ENCODE measurements around the gene SAPCD2. TPM values are rescaled to one million over a fixed set of nuclear protein-coding genes. Genes with fewer than 3 reads are reported as not detected.
"Not testable (repeated sequence)": the region's sequence is repeated elsewhere in the genome, so short reads cannot be mapped to it uniquely, and the experiment has no call there.

SAPCD2 gene
- total RNA-seq, 1 donor from 2014 or later, result 6.0 TPM

DNA sequence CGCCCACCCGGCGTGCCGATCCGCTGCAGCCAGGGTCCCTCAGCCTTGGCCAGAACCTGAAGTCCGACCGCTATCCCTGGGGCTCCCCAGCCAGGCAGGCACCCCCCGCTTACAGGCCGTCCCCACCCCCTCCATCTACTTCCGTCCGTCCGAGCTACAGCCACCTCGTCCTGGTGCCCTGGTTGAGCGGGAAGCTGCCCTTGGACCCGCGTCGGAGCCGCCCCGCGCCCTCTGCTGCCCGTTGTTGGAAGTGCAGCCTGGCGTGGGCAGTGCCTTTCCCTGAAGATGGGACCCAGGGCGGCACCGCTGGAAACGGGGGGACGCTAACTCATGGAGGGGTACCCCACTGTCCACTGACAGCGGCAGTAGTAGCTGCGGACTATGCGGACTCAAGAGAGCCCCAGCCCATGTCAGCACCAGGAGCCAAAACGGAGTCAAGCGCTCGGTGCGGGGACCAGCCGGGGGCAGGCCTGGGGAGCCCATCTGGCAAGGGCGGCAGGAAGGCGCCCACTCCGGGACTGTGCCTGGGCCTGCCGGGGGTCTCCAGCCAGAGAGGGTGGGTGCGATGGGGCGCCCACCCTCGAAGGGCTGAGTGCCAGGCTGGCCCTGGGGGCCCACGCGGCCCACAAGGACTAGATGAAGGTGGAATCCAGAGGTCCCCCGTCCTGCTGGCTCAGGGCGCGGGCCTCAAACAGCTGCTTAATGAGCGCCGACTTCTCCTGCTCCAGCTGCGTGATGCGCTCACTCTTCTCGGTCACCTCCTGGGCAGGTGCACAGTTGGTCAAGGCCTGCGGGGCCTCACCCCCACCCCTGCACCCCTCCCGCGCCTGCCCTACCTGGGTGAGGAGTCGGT, 6.1 kb downstream of the SAPCD2 start:
- peak; percentile 70 for DNase-seq

DNA sequence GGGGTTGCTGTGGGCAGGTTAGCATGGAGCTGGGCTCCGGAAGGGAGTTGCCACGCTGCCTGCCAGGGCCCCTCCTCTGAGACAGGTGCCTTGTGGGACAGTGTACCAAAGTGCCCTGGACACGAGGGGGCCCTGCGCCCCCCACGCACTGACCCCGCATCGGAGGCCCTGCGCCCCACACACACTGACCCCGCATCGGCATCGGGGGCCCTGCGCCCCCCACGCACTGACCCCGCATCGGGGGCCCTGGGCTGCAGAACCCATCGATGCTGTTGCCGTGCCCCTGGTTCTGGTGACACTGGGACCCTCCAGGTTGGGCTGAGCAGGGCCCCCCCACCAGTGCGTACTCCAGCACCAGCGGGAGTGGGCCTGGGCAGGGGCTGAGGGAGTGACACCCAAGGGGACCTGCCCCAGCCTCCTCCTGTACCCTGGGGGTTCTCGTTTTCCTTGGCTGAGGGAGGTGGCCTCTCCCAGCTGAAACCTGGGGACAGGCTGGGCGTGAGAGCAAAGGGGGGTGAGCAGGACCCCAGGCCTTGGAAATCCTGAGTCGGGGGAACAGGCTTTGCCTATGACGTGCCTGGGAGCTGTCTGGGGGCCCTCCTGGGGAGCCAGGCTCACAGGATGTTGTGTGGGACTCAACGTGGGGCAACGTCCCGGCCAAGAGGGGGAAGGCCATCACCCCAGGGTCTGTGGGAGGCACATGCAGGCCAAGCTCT, 6.9 kb downstream of the SAPCD2 start:
- DNase-seq, result no peak

GRCh38 chr9:137062798-137063197, 7.6 kb downstream of the SAPCD2 start:
- not testable (repeated sequence) for DNase-seq

DNA sequence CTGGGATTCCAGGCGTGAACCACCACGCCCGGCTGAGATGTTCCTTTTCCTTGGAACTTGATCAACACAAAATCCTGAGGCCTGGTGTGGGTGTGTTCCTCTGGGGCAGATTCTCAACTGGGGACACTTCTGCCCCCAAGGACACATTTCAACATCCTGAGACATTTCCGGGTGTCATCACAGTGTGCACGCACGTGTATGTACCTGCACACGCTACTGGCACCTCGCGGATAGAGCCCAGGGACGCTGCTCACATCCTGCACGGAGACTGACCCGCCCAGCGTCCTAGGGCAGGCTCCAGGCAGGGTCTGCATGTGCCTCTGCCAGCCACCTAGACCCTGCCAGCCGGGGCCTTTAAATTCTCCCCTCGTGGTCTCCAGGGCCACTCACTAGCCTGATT, 8.0 kb downstream of the SAPCD2 start:
- no peak for DNase-seq

- no peak for DNase-seq
Measured at GRCh38 chr9:137058521-137059234, 11.7 kb downstream of the SAPCD2 start.

- DNase-seq, result no peak
Measured at GRCh38 chr9:137057545-137057944, 12.8 kb downstream of the SAPCD2 start.

DNA sequence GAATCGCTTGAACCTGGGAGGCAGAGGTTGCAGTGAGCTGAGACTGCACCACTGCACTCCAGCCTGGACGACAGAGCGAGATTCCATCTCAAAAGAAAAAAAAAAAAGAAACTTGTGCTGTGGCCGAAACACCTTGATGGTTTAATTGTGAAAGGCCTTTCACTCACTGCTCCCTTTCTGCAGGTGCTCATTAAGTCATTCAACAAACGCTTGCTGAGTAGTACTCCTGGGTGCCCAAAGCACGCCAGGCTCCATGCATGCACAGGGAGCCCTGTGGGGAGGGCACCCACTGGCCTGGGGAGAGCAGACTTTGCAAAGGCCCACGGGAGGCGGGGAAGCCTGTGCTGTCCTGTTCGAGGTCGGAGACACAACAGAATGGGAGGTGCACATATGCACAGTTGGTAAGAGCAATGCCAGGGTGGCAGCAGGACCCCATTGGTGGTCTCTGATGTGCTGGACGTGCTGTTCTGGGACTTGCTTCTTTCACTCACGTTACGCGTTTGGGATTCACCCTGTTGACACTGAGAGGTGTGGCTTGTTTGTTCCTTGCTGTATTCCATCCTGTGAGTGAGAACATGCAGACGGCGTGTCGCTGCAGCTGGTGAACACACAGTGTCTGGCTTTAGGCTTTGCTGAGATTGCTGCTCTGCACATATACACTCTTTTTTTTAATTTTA, 13.5 kb downstream of the SAPCD2 start:
- DNase-seq, result no peak

- no peak for DNase-seq
Measured at GRCh38 chr9:137055385-137056364, 14.7 kb downstream of the SAPCD2 start.

DNA sequence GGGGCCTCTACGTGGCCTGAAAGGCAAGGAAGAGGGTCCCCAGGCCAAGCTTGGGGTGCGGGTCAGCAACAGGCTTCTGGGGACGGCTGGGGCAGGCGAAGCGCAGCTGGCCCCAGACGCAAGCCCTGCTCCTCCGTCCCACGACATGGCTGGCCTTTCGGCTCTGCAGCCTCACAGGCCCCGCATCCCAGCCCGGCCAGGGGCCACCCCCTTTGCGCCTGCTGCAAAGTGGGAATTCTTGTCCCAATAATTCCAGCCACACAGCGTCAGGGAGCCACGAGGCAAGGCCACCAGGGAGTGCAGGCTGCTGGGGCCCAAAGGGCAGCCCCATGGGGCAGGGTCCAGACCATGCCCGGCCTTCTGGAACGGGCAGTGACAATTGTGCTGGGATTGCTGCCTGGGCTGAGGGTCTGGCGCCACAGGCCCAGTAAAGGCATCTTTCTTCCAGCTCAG, 15.4 kb downstream of the SAPCD2 start:
- no peak for DNase-seq

- no peak for DNase-seq
Measured at GRCh38 chr9:137053944-137054931, 16.1 kb downstream of the SAPCD2 start, which contains the start of gene ENTPD2. Gene ENTPD2, minus strand, starts transcription at chr9:137054061. Its CDS starts 64 bp downstream, at chr9:137053997.

DNA sequence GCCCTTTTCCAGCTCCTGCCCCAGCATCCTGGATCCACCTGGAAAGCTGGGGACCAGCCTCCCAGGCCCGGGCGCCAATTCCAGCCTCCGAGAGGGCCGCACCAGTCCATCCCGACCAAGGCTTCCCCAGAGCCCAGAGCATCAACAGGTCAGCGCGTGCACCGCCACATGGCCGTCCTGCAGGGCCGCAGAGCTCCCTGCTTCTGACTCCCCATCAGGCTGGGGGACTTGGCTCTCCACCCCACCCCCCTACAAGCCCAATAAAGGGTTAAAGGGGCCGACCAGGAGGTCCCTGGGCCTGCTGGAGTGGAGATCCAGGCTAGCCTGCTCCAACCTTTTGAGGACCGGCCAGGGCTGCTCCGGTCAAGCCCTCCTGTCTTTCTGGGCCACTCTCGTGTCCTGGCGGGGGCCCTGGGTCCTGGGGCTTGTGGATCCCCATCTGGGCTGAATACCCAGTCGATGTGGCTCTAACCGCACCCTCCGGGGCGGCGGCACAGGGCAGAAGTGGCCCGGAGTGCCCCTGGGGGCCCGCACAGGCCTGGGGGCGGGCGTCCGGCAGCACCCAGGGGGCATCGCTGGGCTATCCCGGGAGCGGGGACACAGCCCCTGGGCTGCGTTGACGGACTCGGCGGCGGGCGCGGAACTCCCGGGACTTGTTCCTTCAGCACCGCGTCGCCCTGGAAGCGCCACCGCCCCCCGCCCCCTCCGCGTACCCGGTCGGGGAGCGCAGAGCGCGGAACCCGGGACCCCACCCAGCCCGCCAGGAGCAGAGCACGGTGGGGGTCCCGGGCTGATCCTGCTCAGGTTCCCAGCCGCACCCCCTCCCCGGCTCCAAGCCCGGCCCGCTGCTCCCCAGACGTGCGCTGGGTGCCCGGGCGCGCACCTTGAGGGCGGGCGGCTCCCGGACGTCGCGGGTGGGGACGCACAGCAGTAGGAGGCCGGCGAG, 17.1 kb downstream of the SAPCD2 start:
- no peak for DNase-seq

- DNase-seq, result no peak
Measured at GRCh38 chr9:137052293-137052692, 18.1 kb downstream of the SAPCD2 start.

GRCh38 chr9:137051145-137051724, 19.1 kb downstream of the SAPCD2 start:
- DNase-seq, result no peak

- no peak for DNase-seq
Measured at GRCh38 chr9:137050570-137050969, 19.8 kb downstream of the SAPCD2 start.

- DNase-seq, result peak; percentile 76
Measured at GRCh38 chr9:137049544-137050449, 20.6 kb downstream of the SAPCD2 start.

DNA sequence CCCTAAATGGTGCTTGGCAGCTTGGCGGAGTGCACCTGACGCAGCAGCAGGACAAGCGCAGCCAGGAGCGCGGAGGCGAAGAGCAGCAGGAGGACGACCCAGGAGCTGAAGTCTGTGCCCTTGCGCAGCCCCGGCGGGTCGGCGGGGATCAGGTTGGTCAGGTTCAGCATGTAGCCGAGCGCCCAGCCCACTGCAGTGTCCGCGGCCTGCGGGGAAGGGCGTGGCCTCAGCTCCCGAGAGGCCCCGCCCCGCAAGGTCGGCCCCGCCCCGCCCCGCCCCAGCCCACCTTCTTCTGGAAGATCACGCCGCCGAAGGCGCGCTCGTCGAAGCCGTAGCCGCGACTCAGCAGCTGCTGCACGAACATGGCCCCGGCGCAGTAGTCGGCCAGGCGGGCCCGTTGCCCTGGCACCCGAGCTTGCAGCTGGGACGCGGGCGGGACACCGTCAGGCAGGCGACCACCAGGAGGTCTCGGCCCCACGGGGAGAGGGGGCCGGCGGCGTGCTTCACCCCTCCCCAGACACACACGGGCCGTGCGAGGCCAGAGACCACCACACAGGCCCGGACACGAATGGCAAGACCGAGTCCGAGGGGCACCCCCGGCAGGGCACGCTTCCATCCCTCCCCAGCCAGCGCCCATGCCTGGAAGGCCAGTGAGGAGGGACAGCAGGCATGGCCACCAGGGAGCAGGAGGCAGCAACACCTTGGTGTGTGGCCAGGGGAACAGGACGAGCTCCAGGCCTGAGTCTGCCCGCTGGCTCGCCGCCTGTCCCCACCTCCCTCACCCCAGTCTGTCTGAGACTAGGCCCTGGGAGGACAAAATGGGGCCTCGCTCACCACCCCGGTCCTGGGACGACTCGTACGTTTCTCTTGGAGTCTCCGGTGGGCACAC, 21.5 kb downstream of the SAPCD2 start:
- no peak for DNase-seq

Measured in dermis blood vessel endothelial cell (primary cell).